Hypothalamus (tissue), 51 donors: Measurements from ENCODE around the gene FOXJ1.

Source experiments
- DNase-seq, 51 donors: peaks; one replicate each; lab custom pipeline; 2025; lab: John Stamatoyannopoulos, UW

The FOXJ1 gene

GRCh38 chr17:76097716-76098295, 43.2 kb downstream of the FOXJ1 start:
- no peak for DNase-seq

- DNase-seq: no peak
These were observed 45.1 kb downstream of the FOXJ1 start for GRCh38 chr17:76095943-76096342.

GRCh38 chr17:76094046-76094445, 47.0 kb downstream of the FOXJ1 start:
- DNase-seq: no peak

GRCh38 chr17:76092526-76093413, 48.3 kb downstream of the FOXJ1 start:
- no peak for DNase-seq

- no peak for DNase-seq
These were observed 49.3 kb downstream of the FOXJ1 start for GRCh38 chr17:76091526-76092286.

GRCh38 chr17:76090517-76091129, 50.4 kb downstream of the FOXJ1 start:
- DNase-seq: no peak

- no peak for DNase-seq
These were observed 51.1 kb downstream of the FOXJ1 start for GRCh38 chr17:76089680-76090516.

- no peak for DNase-seq
These were observed 52.0 kb downstream of the FOXJ1 start for GRCh38 chr17:76088868-76089576.

GRCh38 chr17:76088041-76088867, 52.8 kb downstream of the FOXJ1 start:
- no peak for DNase-seq

GRCh38 chr17:76087531-76087930, 53.5 kb downstream of the FOXJ1 start:
- DNase-seq: no peak

- no peak for DNase-seq
These were observed 54.7 kb downstream of the FOXJ1 start for GRCh38 chr17:76086384-76086783.
